K562 (cell line): ENCODE measurements around the gene SNUPN. TPM values are rescaled to one million over a fixed set of nuclear protein-coding genes. Genes with fewer than 3 reads are reported as not detected.
A peak's percentile ranks its signal among the peaks of the same experiment; 100 is the strongest.

Experiments
- CBFA2T3 ChIP-seq: fragments of 450-650 bp; IDR thresholded peaks from 2 replicates; pipeline ENCODE4 v1.6.1; 2017
- CHD1 ChIP-seq: fragments of 200-600 bp; sonication (generic); IDR thresholded peaks from one replicate; pipeline ENCODE4 v1.6.1; 2012; ENCODE audit warnings: mild to moderate bottlenecking, moderate library complexity, low read length, inconsistent platforms
- EZH2 ChIP-seq: IDR thresholded peaks from 2 replicates; pipeline ENCODE4 v1.6.1; 2012; ENCODE audit warnings: low read depth, mild to moderate bottlenecking, inconsistent platforms, low read length, borderline replicate concordance
- GMEB1 ChIP-seq: fragments of 250-450 bp; sonication (Bioruptor Pico); IDR thresholded peaks from 2 replicates; pipeline ENCODE4 v1.4.0; 2020; ENCODE audit warnings: mild to moderate bottlenecking
- MAX ChIP-seq: sonication (generic); formaldehyde crosslinking; IDR thresholded peaks from 2 replicates; pipeline ENCODE4 v1.9.0; 2022; ENCODE audit warnings: mild to moderate bottlenecking, missing genetic modification reagents
- MYNN ChIP-seq, 2 experiments: sonication (generic); formaldehyde crosslinking in 1 of 2; IDR thresholded peaks; 2 replicates each; pipeline versions ENCODE4 v1.5.0 to v1.6.1; 2016 to 2020; ENCODE audit warnings: antibody characterized with exemption in 1 of 2, missing genetic modification reagents in 1 of 2
- NCOR1 ChIP-seq: fragments of 450-650 bp; IDR thresholded peaks from 2 replicates; pipeline ENCODE4 v1.6.1; 2016; ENCODE audit warnings: mild to moderate bottlenecking, moderate library complexity
- TAF15 ChIP-seq: fragments of 200-400 bp; formaldehyde crosslinking; IDR thresholded peaks from 2 replicates; pipeline ENCODE4 v1.6.1; 2017; ENCODE audit warnings: mild to moderate bottlenecking, low read depth, low read length, moderate library complexity
- U2AF1 ChIP-seq: fragments of 200-400 bp; formaldehyde crosslinking; optimal IDR thresholded peaks from 2 replicates; pipeline ENCODE3; 2017; ENCODE audit warnings: mild to moderate bottlenecking, low read depth, low read length, moderate library complexity
- ZNF77 ChIP-seq: fragments of 250-450 bp; sonication (Bioruptor Pico); IDR thresholded peaks from 2 replicates; pipeline ENCODE4 v1.5.0; 2020
- ZNF79 ChIP-seq: fragments of 250-450 bp; sonication (Bioruptor Pico); IDR thresholded peaks from 2 replicates; pipeline ENCODE4 v1.4.0; 2020; ENCODE audit warnings: low read depth, mild to moderate bottlenecking, moderate library complexity
- polyA plus RNA-seq, 8 experiments: library from polyadenylated mRNA; depleted of rRNA in 4 of 8; stranded (reverse) in 5 of 8; unstranded in 3 of 8; fragments of >200 nt; fragmentation: Nextera tagmentation in 2 of 8; fragmentation: Illumina TruSeq in 1 of 8; extraction: Ambion mirVana in 2 of 8; extraction: Trizol in 1 of 8; gene quantifications; 2 replicates each; pipeline versions ENCODE4 v1.2.1 to v1.2.3, GENCODE V29; 2011 to 2014; ENCODE audit warnings: inconsistent platforms in 1 of 8, missing spikeins in 1 of 8
- total RNA-seq, 7 experiments: library from RNA; depleted of rRNA in 6 of 7; stranded (reverse); fragments of >200 nt in 6 of 7; fragmentation: Illumina TruSeq in 2 of 7; extraction: Trizol in 2 of 7; gene quantifications; 2 replicates each; pipeline versions ENCODE4 v1.2.1 to v1.2.3, GENCODE V29; 2011 to 2021; ENCODE audit warnings: low replicate concordance in 1 of 7
- TF ChIP-seq, protein P1 (sequence below): fragments of 250-450 bp; sonication (Bioruptor Pico); IDR thresholded peaks from 2 replicates; pipeline ENCODE4 v1.8.0; 2022; ENCODE audit warnings: inconsistent platforms, mild to moderate bottlenecking, moderate library complexity, borderline replicate concordance
- TF ChIP-seq, protein P2 (sequence below): fragments of 450-650 bp; IDR thresholded peaks from 2 replicates; pipeline ENCODE4 v1.6.1; 2014; ENCODE audit warnings: low read depth, mild to moderate bottlenecking, moderate library complexity, borderline replicate concordance
- TF ChIP-seq, protein P3 (sequence below): fragments of 250-450 bp; sonication (Bioruptor Pico); IDR thresholded peaks from 2 replicates; pipeline ENCODE4 v1.8.0; 2022; ENCODE audit warnings: moderate library complexity, mild to moderate bottlenecking, inconsistent platforms
- TF ChIP-seq, protein P4 (sequence below), 2 experiments: IDR thresholded peaks; 2 replicates each; pipeline ENCODE4 v1.6.1; 2012; ENCODE audit warnings: improper control_type of control experiment in 2 of 2, low read depth in 2 of 2, low read length in 2 of 2, borderline replicate concordance in 1 of 2

The SNUPN gene
- total and polyA plus RNA-seq, 9 of the 15 experiments (the other 6 are each of a cell fraction or from before 2014, with no cell fraction given) = 32.2 to 78.3 (median 40.0) TPM

- TF ChIP-seq, protein P1, sequence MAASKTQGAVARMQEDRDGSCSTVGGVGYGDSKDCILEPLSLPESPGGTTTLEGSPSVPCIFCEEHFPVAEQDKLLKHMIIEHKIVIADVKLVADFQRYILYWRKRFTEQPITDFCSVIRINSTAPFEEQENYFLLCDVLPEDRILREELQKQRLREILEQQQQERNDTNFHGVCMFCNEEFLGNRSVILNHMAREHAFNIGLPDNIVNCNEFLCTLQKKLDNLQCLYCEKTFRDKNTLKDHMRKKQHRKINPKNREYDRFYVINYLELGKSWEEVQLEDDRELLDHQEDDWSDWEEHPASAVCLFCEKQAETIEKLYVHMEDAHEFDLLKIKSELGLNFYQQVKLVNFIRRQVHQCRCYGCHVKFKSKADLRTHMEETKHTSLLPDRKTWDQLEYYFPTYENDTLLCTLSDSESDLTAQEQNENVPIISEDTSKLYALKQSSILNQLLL (CRISPR knock-in tag) = no peak
- TF ChIP-seq GMEB1 (CRISPR knock-in tag) (no peak), CHD1 (no peak), ZNF79 (CRISPR knock-in tag) (no peak), EZH2 (no peak), MYNN (IDR thresholded peaks at IDR 0.05) (0 out of 2 replicates have a peak, but pooled peaks have one; percentile 37), MYNN (CRISPR knock-in tag; IDR thresholded peaks at IDR 0.05) (no peak), U2AF1 (no peak), TAF15 (no peak), ZNF77 (CRISPR knock-in tag) (no peak), CBFA2T3 (peak; percentile 86), NCOR1 (peak; percentile 75; the same call in 1 of the 2 replicates), MAX (CRISPR knock-in tag) (no peak)
- TF ChIP-seq, protein P2, sequence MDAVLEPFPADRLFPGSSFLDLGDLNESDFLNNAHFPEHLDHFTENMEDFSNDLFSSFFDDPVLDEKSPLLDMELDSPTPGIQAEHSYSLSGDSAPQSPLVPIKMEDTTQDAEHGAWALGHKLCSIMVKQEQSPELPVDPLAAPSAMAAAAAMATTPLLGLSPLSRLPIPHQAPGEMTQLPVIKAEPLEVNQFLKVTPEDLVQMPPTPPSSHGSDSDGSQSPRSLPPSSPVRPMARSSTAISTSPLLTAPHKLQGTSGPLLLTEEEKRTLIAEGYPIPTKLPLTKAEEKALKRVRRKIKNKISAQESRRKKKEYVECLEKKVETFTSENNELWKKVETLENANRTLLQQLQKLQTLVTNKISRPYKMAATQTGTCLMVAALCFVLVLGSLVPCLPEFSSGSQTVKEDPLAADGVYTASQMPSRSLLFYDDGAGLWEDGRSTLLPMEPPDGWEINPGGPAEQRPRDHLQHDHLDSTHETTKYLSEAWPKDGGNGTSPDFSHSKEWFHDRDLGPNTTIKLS = no peak
- TF ChIP-seq, protein P3, sequence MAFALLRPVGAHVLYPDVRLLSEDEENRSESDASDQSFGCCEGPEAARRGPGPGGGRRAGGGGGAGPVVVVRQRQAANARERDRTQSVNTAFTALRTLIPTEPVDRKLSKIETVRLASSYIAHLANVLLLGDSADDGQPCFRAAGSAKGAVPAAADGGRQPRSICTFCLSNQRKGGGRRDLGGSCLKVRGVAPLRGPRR (CRISPR knock-in tag) = no peak
- TF ChIP-seq, protein P4, sequence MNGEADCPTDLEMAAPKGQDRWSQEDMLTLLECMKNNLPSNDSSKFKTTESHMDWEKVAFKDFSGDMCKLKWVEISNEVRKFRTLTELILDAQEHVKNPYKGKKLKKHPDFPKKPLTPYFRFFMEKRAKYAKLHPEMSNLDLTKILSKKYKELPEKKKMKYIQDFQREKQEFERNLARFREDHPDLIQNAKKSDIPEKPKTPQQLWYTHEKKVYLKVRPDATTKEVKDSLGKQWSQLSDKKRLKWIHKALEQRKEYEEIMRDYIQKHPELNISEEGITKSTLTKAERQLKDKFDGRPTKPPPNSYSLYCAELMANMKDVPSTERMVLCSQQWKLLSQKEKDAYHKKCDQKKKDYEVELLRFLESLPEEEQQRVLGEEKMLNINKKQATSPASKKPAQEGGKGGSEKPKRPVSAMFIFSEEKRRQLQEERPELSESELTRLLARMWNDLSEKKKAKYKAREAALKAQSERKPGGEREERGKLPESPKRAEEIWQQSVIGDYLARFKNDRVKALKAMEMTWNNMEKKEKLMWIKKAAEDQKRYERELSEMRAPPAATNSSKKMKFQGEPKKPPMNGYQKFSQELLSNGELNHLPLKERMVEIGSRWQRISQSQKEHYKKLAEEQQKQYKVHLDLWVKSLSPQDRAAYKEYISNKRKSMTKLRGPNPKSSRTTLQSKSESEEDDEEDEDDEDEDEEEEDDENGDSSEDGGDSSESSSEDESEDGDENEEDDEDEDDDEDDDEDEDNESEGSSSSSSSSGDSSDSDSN (IDR thresholded peaks at IDR 0.05; ENCODE audit: borderline replicate concordance in 1 of 2, low read depth in 2 of 2, low read length in 2 of 2) = no peak
These were observed 18.5 kb downstream of the SNUPN start (continued) for GRCh38 chr15:75606711-75607699.
